RWPE1 (cell line): ENCODE results near the gene SCD5.

Experiments used
- CTCF ChIA-PET: fragments of 350-600 bp; sonication (Branson Sonifier 250); formaldehyde crosslinking; extraction: SDS; loops from one replicate; lab custom pipeline; 2021; lab: Yijun Ruan, JAX
- POLR2A ChIA-PET: fragments of 400-600 bp; formaldehyde crosslinking; extraction: SDS; loops from one replicate; lab custom pipeline; 2020; ENCODE audit warnings: antibody characterized with exemption; ENCODE audit not compliant: low non-redundant PET; lab: Yijun Ruan, JAX
- DNase-seq: peaks from one replicate; pipeline ENCODE4 v3.0.0; 2012; ENCODE audit warnings: low spot score
- H3K27ac ChIP-seq: fragments of 450-650 bp; 2 replicates; pipeline ENCODE4 v1.5.1; 2017
- CTCF ChIP-seq: fragments of 450-650 bp; conservative IDR thresholded peaks from 2 replicates; pipeline ENCODE4 v1.5.1; 2017; ENCODE audit warnings: low read depth, mild to moderate bottlenecking

SCD5 gene

GRCh38 chr4:82661181-82661992 is 137.2 kb downstream of the SCD5 start:
- ChIA-PET POLR2A (no interaction called here), CTCF (interaction anchor here (0.7 kb wide), 1 partner anchor 304 kb away, joined by 3 read pairs; no protein-coding TSS in a partner anchor)
- TF ChIP-seq CTCF, result no peak
- no peak overlapping the region for H3K27ac ChIP-seq
- DNase-seq, result no peak

GRCh38 chr4:82652062-82652461 is 146.5 kb downstream of the SCD5 start:
- ChIA-PET POLR2A (no interaction called here), CTCF (no interaction called here)
- TF ChIP-seq CTCF, result no peak
- no peak overlapping the region for H3K27ac ChIP-seq
- DNase-seq, result peak; percentile 4

- no peak for DNase-seq
- no peak for TF ChIP-seq CTCF
- ChIA-PET POLR2A (no interaction called here), CTCF (no interaction called here)
- no peak overlapping the region for H3K27ac ChIP-seq
Measured at GRCh38 chr4:82650868-82651267, 147.7 kb downstream of the SCD5 start.

GRCh38 chr4:82648356-82648755 is 150.2 kb downstream of the SCD5 start:
- no peak overlapping the region for H3K27ac ChIP-seq
- no peak for TF ChIP-seq CTCF
- ChIA-PET POLR2A (no interaction called here), CTCF (no interaction called here)
- DNase-seq, result no peak

- ChIA-PET POLR2A (no interaction called here), CTCF (no interaction called here)
- no peak for DNase-seq
- H3K27ac ChIP-seq, result no peak overlapping the region
- TF ChIP-seq CTCF, result no peak
Measured at GRCh38 chr4:82645936-82646565, 152.5 kb downstream of the SCD5 start.

GRCh38 chr4:82644734-82645126 is 153.9 kb downstream of the SCD5 start:
- ChIA-PET POLR2A (no interaction called here), CTCF (no interaction called here)
- no peak for DNase-seq
- no peak for TF ChIP-seq CTCF
- no peak overlapping the region for H3K27ac ChIP-seq
